HG03521 (cell line): ENCODE data around the gene TEKTIP1.
"Not testable (repeated sequence)": the region's sequence is repeated elsewhere in the genome, so short reads cannot be mapped to it uniquely, and the experiment has no call there.

ENCODE experiments used
- ATAC-seq: cut with Tn5 transposase; IDR thresholded peaks from one replicate; pipeline ENCODE4 v1.9.1; 2021; ENCODE audit warnings: mild to moderate bottlenecking, moderate library complexity; ENCODE audit not compliant: unreplicated experiment

TEKTIP1 gene

GRCh38 chr19:3556423-3556977 lies 17.5 kb downstream of the TEKTIP1 start:
- no peak for ATAC-seq

GRCh38 chr19:3556978-3557460 lies 18.0 kb downstream of the TEKTIP1 start:
- ATAC-seq: peak; percentile 13

GRCh38 chr19:3557461-3558248 lies 18.7 kb downstream of the TEKTIP1 start, which contains the start of gene MFSD12:
Gene MFSD12 (minus strand): TSS chr19:3557586. CDS start chr19:3557403, 183 bp downstream.
- ATAC-seq: peak; percentile 81

GRCh38 chr19:3563709-3564524 lies 24.9 kb downstream of the TEKTIP1 start:
- no peak for ATAC-seq

GRCh38 chr19:3565139-3565538 lies 26.2 kb downstream of the TEKTIP1 start:
- ATAC-seq: no peak

GRCh38 chr19:3570042-3570441 lies 31.1 kb downstream of the TEKTIP1 start:
- ATAC-seq: not testable (repeated sequence)

GRCh38 chr19:3570606-3571011 lies 31.6 kb downstream of the TEKTIP1 start:
- ATAC-seq: no peak

- ATAC-seq: peak; percentile 91
Measured at GRCh38 chr19:3572132-3572854, 33.3 kb downstream of the TEKTIP1 start.

GRCh38 chr19:3572855-3573161 lies 33.8 kb downstream of the TEKTIP1 start, which contains the start of gene HMG20B:
Gene HMG20B (plus strand): TSS chr19:3572944. CDS start chr19:3573310, 366 bp downstream.
- ATAC-seq: no peak

GRCh38 chr19:3573162-3573857 lies 34.3 kb downstream of the TEKTIP1 start:
- ATAC-seq: peak; percentile 6

GRCh38 chr19:3573858-3574637 lies 35.1 kb downstream of the TEKTIP1 start:
- no peak for ATAC-seq

GRCh38 chr19:3575260-3575741 lies 36.3 kb downstream of the TEKTIP1 start:
- ATAC-seq: no peak

- no peak for ATAC-seq
Measured at GRCh38 chr19:3575949-3576673, 37.1 kb downstream of the TEKTIP1 start.

GRCh38 chr19:3576696-3577443 lies 37.9 kb downstream of the TEKTIP1 start:
- ATAC-seq: no peak

- no peak for ATAC-seq
Measured at GRCh38 chr19:3577723-3578344, 38.9 kb downstream of the TEKTIP1 start.

GRCh38 chr19:3578390-3578789 lies 39.4 kb downstream of the TEKTIP1 start:
- ATAC-seq: no peak

- no peak for ATAC-seq
Measured at GRCh38 chr19:3580156-3580934, 41.4 kb downstream of the TEKTIP1 start.
